LoVo (cell line): ENCODE results near the gene CCL14.
"Not testable (repeated sequence)": the region's sequence is repeated elsewhere in the genome, so short reads cannot be mapped to it uniquely, and the experiment has no call there.

Source experiments
- DNase-seq: peaks from one replicate; pipeline ENCODE4 v3.0.0-alpha.2; 2016; ENCODE audit warnings: low spot score

CCL14 gene

DNA sequence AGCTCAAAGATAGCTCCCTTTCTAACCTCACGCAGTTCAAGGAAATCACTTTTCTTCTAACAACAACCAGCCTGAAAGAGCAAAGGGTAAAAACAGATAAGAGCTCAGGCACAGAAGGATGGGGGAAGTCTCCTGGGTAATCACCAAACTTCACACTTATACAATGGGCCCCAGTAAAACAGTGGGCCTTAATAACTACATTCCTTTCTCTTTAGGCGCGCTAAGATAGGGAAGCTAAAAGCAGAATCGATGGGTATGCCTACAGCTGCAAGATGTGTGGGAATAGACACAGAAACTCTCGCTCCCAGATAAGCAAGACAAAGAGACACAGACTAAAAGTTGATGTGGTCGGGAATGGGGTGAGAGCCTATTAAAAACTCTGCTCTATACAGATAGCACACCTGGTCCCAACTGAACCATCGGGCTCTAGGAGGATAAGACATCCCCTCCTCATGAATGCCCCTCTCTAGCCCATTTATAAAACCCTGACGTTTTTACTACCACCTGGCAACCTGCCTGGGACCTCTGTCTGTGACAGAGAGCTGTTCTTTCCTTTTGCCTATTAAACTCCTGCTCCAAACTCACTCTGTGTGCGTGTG, 43.8 kb downstream of the CCL14 start:
- no peak for DNase-seq

- DNase-seq: not testable (repeated sequence)
These were observed 48.0 kb downstream of the CCL14 start for GRCh38 chr17:35938492-35938891.

- DNase-seq: no peak
These were observed 50.5 kb downstream of the CCL14 start for GRCh38 chr17:35936063-35936462.

- no peak for DNase-seq
These were observed 51.8 kb downstream of the CCL14 start for GRCh38 chr17:35934760-35935159.
